Effector memory CD4-positive, alpha-beta T cell (primary cell): ENCODE measurements around the gene GRPEL2.
"Not testable (repeated sequence)": the region's sequence is repeated elsewhere in the genome, so short reads cannot be mapped to it uniquely, and the experiment has no call there.

Source experiments
- DNase-seq, 3 donors: peaks; one replicate each; pipeline ENCODE4 v3.0.0-alpha.2; 2020
- H3K27ac ChIP-seq: 2 replicates; pipeline ENCODE4 v1.7.0; 2013; ENCODE audit warnings: mild to moderate bottlenecking, low read length, moderate library complexity; ENCODE audit not compliant: insufficient read depth, poor library complexity, severe bottlenecking
- H3K27me3 ChIP-seq: replicated peaks from 2 replicates; pipeline ENCODE4 v1.7.0; 2013; ENCODE audit warnings: mild to moderate bottlenecking, low read length; ENCODE audit not compliant: insufficient read depth, control insufficient read depth, poor library complexity, severe bottlenecking
- H3K36me3 ChIP-seq: 2 replicates; pipeline ENCODE4 v1.7.0; 2013; ENCODE audit warnings: mild to moderate bottlenecking, low read length, moderate library complexity; ENCODE audit not compliant: control insufficient read depth, insufficient read depth
- H3K4me1 ChIP-seq: 2 replicates; pipeline ENCODE4 v1.7.0; 2013; ENCODE audit warnings: low read length, mild to moderate bottlenecking; ENCODE audit not compliant: control insufficient read depth, insufficient read depth, poor library complexity, severe bottlenecking
- H3K4me3 ChIP-seq: 2 replicates; pipeline ENCODE4 v1.7.0; 2013; ENCODE audit warnings: low read length, low read depth, mild to moderate bottlenecking; ENCODE audit not compliant: insufficient read depth, poor library complexity, severe bottlenecking
- H3K9me3 ChIP-seq: 2 replicates; pipeline ENCODE4 v1.7.0; 2013; ENCODE audit warnings: mild to moderate bottlenecking, low read length, moderate library complexity; ENCODE audit not compliant: control insufficient read depth

The GRPEL2 gene

GRCh38 chr5:149391076-149391475, 45.8 kb downstream of the GRPEL2 start:
- DNase-seq, H3K4me3 ChIP-seq, H3K36me3 ChIP-seq, H3K9me3 ChIP-seq, H3K27me3 ChIP-seq, H3K4me1 ChIP-seq, H3K27ac ChIP-seq: not testable (repeated sequence)

DNA sequence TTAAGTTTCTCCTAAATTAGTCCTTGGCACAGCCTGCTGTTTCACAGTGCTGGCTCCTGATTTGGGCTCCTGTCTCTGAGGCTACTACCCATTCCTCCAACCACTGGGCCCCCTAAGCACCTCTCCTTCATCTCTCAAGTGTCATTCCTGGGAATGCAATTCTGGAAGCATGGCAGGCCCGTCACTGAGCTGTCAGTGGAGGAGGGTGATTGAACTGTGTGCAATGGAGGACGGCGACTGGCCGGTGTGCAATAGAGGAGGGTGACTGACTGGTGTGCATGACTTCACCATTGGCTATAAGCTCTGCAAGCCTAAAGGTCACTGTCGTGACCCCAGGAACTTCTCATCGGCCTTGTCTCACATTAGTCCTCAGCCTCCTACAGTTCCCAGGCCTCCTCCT, 46.2 kb downstream of the GRPEL2 start:
- no peaks in the 10 kb centered on the region for H3K27me3 ChIP-seq
- no peaks in the 10 kb centered on the region for H3K36me3 ChIP-seq
- no peak overlapping the region for H3K4me3 ChIP-seq
- H3K9me3 ChIP-seq = no peaks in the 10 kb centered on the region
- DNase-seq = no peak
- H3K4me1 ChIP-seq = no peaks in the 10 kb centered on the region
- no peak overlapping the region for H3K27ac ChIP-seq

- no peaks in the 10 kb centered on the region for H3K4me1 ChIP-seq
- no peaks in the 10 kb centered on the region for H3K36me3 ChIP-seq
- H3K27ac ChIP-seq = no peak overlapping the region
- H3K9me3 ChIP-seq = no peaks in the 10 kb centered on the region
- no peak for DNase-seq
- H3K4me3 ChIP-seq = no peak overlapping the region
- no peaks in the 10 kb centered on the region for H3K27me3 ChIP-seq
Observed at GRCh38 chr5:149392718-149393117, 47.4 kb downstream of the GRPEL2 start.

- not testable (repeated sequence) for H3K9me3 ChIP-seq, H3K36me3 ChIP-seq, H3K4me3 ChIP-seq, H3K4me1 ChIP-seq, H3K27ac ChIP-seq, H3K27me3 ChIP-seq, DNase-seq
Observed at GRCh38 chr5:149394996-149395395, 49.7 kb downstream of the GRPEL2 start.

- Histone ChIP-seq H3K4me1 (no peaks in the 10 kb centered on the region), H3K27ac (no peak overlapping the region), H3K9me3 (no peaks in the 10 kb centered on the region), H3K36me3 (no peaks in the 10 kb centered on the region), H3K27me3 (no peaks in the 10 kb centered on the region), H3K4me3 (no peak overlapping the region)
- no peak for DNase-seq
Observed at GRCh38 chr5:149397530-149397929, 52.2 kb downstream of the GRPEL2 start.

- H3K36me3 ChIP-seq, H3K9me3 ChIP-seq, H3K27ac ChIP-seq, DNase-seq, H3K4me1 ChIP-seq, H3K4me3 ChIP-seq, H3K27me3 ChIP-seq: not testable (repeated sequence)
Observed at GRCh38 chr5:149398747-149399266, 53.5 kb downstream of the GRPEL2 start.

GRCh38 chr5:149399775-149400174, 54.5 kb downstream of the GRPEL2 start:
- Histone ChIP-seq H3K4me3 (no peak overlapping the region), H3K27me3 (no peaks in the 10 kb centered on the region), H3K27ac (no peak overlapping the region), H3K9me3 (no peaks in the 10 kb centered on the region), H3K36me3 (no peaks in the 10 kb centered on the region), H3K4me1 (no peaks in the 10 kb centered on the region)
- DNase-seq = no peak

GRCh38 chr5:149400304-149400703, 55.0 kb downstream of the GRPEL2 start:
- H3K4me3 ChIP-seq = no peak overlapping the region
- H3K27me3 ChIP-seq = no peaks in the 10 kb centered on the region
- no peak for DNase-seq
- H3K27ac ChIP-seq = no peak overlapping the region
- no peaks in the 10 kb centered on the region for H3K4me1 ChIP-seq
- H3K9me3 ChIP-seq = no peaks in the 10 kb centered on the region
- no peaks in the 10 kb centered on the region for H3K36me3 ChIP-seq

DNA sequence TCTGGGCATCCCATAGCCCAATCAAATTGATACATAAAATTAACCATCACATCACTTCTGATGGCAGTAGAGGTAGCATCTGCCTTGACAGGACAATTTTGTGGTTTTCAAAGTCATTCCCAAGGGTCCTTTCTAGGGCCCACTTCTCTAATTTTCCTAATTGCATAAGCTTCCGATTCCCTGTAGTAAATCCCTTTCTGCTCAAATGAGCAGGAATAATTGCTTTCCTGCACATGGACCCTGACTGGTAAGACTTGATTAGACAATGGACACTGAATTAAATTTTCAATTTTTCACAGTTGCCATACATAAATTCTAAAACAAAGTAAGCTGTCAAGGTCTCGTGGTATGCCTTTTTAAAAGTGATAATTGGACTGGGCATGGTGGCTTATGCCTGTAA, 55.8 kb downstream of the GRPEL2 start:
- no peak for DNase-seq
- Histone ChIP-seq H3K27me3 (no peaks in the 10 kb centered on the region), H3K4me3 (no peak overlapping the region), H3K4me1 (no peaks in the 10 kb centered on the region), H3K9me3 (no peaks in the 10 kb centered on the region), H3K36me3 (no peaks in the 10 kb centered on the region), H3K27ac (no peak overlapping the region)

DNA sequence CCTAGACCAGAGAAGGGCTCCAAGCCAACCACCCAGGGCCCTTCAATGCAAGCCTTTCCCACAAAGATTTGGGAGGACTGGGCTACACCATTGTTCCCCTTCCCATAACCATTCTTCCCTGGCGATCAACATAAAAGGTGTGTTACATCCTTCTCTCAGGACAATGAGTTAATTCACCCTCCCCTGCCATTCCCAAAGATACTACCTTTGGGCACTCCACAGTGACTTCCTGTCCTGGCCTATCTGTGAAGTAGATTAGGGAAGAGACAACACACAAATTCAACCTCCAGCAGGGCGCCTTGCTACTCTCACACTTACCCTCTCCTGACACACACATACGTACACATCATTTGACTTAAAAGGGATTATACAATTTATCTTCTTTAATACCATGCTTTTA, 57.0 kb downstream of the GRPEL2 start:
- Histone ChIP-seq H3K4me3 (no peak overlapping the region), H3K4me1 (no peaks in the 10 kb centered on the region), H3K27ac (no peak overlapping the region), H3K36me3 (no peaks in the 10 kb centered on the region), H3K27me3 (no peaks in the 10 kb centered on the region), H3K9me3 (no peaks in the 10 kb centered on the region)
- DNase-seq = no peak
